GM19239 (cell line): ENCODE results near the gene TUB.
A peak's percentile ranks its signal among the peaks of the same experiment; 100 is the strongest.

Source experiments
- DNase-seq: peaks from one replicate; pipeline ENCODE4 v3.0.0; 2011; ENCODE audit warnings: low spot score; ENCODE audit not compliant: insufficient read length
- FAIRE-seq: peaks from 2 replicates; lab custom pipeline; 2011; peaks lifted over from hg19 to GRCh38; lab: Jason Lieb, UNC

Gene TUB

DNA sequence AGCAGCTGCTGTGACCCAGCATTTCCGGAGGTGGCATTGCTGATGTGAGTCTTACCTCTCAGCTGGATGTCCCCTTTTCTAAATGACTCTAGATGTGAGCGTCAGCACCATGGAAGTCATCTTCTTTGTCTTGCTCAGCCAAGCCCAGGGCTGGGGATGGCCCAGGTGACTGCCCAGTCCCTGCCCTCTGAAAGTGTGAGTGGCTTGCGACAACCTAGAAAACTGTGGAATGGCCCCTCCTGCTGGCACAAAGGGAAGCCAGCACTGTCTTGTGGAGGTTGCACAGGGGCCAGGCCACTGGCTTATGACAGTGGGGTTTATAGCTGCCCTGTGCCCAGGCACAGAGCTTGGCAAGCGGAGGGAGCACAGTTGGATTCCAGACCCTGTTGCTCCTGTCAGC is 6.2 kb downstream of the TUB start:
- no peak for FAIRE-seq

DNA sequence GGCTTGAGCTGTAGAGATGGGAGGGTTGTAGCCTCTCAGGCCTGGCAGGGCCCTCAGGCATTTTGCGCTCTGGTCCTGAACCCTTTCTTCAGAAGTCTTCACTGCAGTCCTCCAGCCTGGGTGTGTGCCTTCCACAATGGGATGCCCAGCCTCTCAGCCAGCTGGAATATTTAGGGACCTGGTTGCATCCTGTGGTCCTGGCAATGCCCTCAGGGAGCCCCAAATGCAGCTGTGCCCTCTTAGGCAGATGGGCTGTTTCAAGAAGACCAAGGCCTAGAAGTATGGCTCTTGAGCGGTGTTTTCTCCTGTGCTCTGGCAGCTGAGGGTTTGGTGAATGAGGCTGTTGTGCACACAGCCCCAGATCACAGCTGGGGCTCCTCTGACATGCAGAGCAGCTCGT is 6.7 kb downstream of the TUB start:
- DNase-seq (no peak), FAIRE-seq (no peak)

More for the DNA sequence above, 6.2 kb downstream of the TUB start:
- no peak for DNase-seq

DNA sequence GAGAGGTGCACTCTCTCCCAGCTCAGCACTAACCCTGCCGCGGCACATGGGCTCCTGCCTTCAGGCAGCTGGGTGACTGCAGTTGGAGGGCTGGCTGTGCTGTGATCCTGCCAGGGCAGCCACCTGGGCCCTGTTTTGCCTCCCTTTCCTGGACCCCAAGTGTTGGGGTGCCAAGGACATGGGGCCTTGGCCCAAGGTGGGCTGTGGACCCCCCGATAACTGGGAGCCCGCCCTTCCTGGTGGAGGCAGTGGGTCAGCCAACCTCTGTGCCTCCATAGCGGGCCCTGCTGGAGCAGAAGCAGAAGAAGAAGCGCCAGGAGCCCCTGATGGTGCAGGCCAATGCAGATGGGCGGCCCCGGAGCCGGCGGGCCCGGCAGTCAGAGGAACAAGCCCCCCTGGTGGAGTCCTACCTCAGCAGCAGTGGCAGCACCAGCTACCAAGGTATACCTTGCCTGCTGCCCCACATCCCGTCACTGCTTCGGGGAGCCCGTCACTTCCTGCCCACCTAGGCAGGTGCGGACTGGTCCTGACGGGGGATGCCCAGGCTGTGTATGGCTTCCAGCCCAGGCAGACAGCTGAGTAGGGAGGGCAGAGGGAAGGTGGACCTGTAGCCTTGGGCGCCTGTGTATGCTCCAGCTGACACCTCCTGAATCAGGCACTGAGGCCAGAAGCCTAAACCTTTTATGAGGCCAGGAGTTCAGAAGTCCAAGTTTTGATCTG is 8.9 kb downstream of the TUB start:
- no peak for FAIRE-seq
- no peak for DNase-seq

- FAIRE-seq (no peak), DNase-seq (no peak)
Measured at GRCh38 chr11:8090756-8091155, 9.7 kb downstream of the TUB start.

DNA sequence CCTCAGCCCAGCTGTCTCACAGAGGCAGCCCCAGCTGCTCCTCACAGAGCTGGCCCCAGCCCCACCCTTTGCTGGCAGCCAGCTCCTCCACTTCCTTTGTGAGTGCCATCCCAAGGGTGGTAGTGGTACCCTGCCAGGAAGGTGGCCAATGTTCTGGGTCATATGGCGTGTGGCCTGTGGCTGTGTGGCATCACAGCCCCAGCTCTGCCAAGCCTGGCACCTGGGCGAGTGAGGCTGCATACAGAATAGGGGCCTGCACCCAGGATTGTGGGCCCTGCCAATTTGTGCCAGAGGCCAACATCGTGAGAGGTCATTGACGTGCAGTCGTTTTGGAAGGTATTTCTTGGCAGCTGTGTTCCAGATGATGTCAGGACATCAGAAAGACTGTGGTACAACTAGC is 10.7 kb downstream of the TUB start:
- FAIRE-seq (no peak), DNase-seq (no peak)

DNA sequence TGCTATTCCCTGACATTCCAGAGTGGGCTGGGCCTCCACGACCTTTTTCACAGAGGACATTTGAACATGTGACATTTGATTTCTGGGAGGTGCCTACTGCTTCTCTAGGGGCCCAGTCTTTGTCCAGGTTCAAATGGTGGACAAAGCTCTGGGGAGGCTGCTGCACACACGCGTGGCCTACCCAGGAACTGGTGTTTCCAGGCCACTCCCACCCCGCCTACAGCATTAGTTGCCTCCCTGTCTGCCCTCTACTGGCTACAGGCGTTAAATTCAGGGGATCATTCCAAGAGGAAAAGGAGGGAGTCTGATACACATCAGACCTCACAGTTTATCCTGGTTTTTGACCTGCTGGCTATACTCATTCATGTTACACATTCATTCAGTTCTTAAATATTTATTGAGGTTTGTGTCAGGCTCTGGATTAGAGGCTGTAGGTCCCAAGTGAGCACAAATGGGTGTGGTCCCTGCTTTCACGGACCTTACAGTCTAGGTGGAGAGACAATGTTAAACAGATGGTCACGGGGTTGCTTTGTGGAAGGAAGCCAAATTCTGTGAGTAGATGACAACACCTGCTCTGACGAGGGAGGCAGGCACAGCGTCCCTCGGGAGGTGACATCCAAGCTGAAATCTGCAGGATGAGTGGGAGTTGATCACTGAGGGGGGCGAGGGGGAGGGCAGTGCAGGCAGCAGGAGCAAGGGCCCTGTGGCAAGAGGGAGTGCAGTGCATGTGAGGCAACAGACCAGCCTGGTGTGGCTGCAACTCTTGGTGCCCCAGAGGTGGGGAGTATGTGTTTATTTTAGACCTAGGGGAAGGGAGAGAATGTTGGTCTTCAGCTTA is 11.8 kb downstream of the TUB start:
- DNase-seq (peak; percentile 61), FAIRE-seq (peak; percentile 70)

- DNase-seq (no peak), FAIRE-seq (no peak)
Measured at GRCh38 chr11:8093931-8094575, 13.0 kb downstream of the TUB start.

DNA sequence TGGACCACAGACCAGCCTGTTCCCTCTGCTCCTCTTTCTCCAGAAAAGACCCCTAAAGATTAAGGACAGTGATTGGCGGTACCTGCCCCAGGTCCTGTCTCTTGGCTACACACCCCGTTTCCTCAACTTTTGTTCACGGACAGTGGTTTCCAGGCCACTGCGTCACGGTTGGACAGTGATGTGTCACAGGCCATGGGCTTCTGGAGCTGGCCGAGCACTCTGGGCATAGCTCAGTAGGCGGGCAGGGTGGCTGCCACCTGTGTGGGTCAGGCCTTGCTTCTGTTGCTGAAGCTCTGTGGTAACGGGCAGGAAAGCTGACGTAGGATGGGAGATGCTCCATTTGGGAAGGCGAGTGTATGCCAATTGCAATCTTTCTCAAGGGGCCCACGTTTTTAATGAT is 13.6 kb downstream of the TUB start:
- DNase-seq (no peak), FAIRE-seq (no peak)

DNA sequence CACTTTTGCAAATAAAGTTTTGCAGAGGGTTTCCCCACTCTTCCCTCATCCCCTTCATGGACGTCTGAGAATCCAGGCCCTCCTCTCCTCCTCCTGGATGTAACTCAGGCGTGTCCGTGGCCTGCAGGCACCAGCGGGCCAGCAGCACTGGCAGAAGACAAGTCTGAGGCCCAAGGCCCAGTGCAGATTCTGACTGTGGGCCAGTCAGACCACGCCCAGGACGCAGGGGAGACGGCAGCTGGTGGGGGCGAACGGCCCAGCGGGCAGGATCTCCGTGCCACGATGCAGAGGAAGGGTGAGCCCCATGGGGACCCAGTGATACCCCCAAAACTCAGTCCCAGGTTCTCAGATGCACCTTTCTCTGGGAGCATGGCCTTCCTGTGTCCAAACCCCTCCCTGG is 14.4 kb downstream of the TUB start:
- no peak for FAIRE-seq
- DNase-seq: no peak

DNA sequence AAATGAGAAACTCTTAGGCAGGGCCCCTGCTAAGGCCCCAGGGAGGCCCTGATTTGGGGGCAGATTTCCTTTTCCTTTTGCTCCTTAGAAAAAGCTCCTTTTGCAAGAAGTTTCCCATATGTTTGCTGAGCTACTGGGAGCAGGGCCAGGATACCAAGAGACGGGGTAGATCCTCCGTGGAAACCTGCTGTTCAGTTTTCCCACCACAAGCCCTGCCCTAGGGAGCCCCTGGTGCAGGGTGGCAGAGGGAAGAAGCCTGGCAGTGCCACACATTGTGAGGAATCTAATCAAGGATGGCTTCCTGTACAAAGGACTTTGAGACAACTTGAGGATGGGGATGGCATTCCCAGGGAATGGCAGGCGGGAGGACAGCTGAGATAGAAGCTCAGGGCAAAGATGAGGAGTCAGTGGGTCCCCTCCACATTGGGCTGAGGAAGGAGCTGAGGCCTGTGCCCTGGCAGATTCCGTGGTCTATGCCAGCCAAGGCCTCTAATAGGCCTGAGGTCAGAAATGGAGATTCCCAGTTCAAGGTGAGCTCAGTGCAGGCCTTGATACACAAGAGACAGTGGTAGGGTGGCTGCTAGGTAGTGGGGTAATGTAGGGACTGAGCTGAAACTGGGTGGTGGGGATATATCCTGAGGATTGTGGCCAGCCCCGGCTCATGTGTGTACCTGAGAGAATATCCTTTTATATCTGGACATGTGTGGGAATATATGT is 15.0 kb downstream of the TUB start:
- DNase-seq: no peak
- FAIRE-seq: no peak

DNA sequence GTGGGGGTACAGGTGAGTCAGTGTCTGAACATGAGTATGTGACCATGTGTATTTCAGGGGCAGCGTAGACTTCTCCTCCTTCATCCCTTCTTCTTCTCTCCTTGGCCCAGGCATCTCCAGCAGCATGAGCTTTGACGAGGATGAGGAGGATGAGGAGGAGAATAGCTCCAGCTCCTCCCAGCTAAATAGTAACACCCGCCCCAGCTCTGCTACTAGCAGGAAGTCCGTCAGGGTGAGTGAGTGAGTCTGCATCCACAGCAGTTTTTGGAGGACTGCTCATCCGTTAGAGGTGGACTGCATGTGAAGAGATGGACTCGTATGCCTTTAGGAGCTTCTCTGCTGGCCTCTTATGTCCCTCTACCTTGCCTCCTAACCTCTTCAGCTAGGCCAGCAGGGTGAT is 15.6 kb downstream of the TUB start:
- DNase-seq: no peak
- no peak for FAIRE-seq

DNA sequence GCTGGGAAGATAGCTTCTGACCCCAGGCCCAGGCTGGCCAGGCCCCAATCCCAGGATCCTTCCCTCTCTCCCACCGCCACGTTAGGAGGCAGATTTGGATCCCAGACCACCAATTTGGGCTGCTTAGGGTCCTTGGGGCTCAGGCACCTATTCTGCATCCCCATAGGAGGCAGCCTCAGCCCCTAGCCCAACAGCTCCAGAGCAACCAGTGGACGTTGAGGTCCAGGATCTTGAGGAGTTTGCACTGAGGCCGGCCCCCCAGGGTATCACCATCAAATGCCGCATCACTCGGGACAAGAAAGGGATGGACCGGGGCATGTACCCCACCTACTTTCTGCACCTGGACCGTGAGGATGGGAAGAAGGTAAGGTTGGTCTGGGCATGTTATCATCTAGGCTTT is 16.1 kb downstream of the TUB start:
- FAIRE-seq (no peak), DNase-seq (no peak)

- no peak for FAIRE-seq
Measured at GRCh38 chr11:8097468-8097867, 16.5 kb downstream of the TUB start.

GRCh38 chr11:8097926-8098325 is 16.9 kb downstream of the TUB start:
- FAIRE-seq (no peak), DNase-seq (no peak)

More at GRCh38 chr11:8097468-8097867, 16.5 kb downstream of the TUB start:
- DNase-seq: no peak

DNA sequence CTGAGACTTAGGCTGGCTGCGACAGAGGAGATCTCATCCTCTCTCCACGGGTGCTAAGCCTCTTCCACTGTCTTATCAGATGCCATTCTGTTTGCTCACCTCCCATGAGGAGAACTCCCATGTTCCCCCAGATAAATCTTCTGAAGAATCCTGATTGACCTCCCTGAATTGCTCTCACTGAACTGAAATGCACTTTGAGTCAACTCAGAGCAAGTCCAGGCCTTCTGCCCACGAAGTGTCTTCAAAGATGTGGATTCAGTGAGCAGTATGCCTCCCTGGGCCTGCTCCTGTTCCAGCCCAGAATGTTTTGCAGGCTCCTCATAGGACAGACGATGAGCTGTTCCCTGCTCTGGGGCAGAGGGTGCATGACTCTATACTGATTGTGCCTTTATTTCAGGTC is 17.4 kb downstream of the TUB start:
- FAIRE-seq: no peak
- no peak for DNase-seq

GRCh38 chr11:8098879-8099278 is 17.9 kb downstream of the TUB start:
- FAIRE-seq (no peak), DNase-seq (no peak)

GRCh38 chr11:8099291-8099899 is 18.4 kb downstream of the TUB start:
- no peak for DNase-seq
- FAIRE-seq: peak; percentile 82

GRCh38 chr11:8100158-8100557 is 19.1 kb downstream of the TUB start:
- DNase-seq (no peak), FAIRE-seq (no peak)

- FAIRE-seq (no peak), DNase-seq (no peak)
Measured at GRCh38 chr11:8100605-8101004, 19.6 kb downstream of the TUB start.

DNA sequence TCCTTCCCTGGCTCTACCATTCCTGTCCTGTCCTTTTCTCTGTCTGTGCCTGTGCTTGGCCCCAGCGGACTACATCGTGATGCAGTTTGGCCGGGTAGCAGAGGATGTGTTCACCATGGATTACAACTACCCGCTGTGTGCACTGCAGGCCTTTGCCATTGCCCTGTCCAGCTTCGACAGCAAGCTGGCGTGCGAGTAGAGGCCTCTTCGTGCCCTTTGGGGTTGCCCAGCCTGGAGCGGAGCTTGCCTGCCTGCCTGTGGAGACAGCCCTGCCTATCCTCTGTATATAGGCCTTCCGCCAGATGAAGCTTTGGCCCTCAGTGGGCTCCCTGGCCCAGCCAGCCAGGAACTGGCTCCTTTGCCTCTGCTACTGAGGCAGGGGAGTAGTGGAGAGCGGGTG is 20.4 kb downstream of the TUB start:
- no peak for FAIRE-seq

More for the DNA sequence above, 20.4 kb downstream of the TUB start:
- DNase-seq: no peak
